Activated CD4-positive, alpha-beta memory T cell treated with anti-CD3 and anti-CD28 coated beads for 36 hours (primary cell): ENCODE results near the gene AP2B1. TPM values are rescaled to one million over a fixed set of nuclear protein-coding genes. Genes with fewer than 3 reads are reported as not detected.

ENCODE experiments used
- CTCF ChIA-PET: fragments of 350-600 bp; sonication (Branson Sonifier 250); formaldehyde crosslinking; loops from one replicate; lab custom pipeline; 2021; ENCODE audit warnings: antibody characterized with exemption, inconsistent platforms; lab: Charles Lee
- POLR2A ChIA-PET: fragments of 350-600 bp; sonication (Branson Sonifier 250); formaldehyde crosslinking; loops from one replicate; lab custom pipeline; 2021; ENCODE audit warnings: antibody characterized with exemption; lab: Charles Lee
- DNase-seq: peaks from one replicate; pipeline ENCODE4 v3.0.0-alpha.2; 2020
- H3K27ac Mint-ChIP-seq: one replicate; pipeline ENCODE4 v1.8.0; 2021; ENCODE audit warnings: mixed read lengths
- H3K27me3 Mint-ChIP-seq: one replicate; pipeline ENCODE4 v1.8.0; 2021; ENCODE audit warnings: mixed read lengths
- H3K36me3 Mint-ChIP-seq: one replicate; pipeline ENCODE4 v1.8.0; 2021; ENCODE audit warnings: mixed read lengths
- H3K4me1 Mint-ChIP-seq: one replicate; pipeline ENCODE4 v1.8.0; 2021; ENCODE audit warnings: low read depth, mixed read lengths
- H3K4me3 Mint-ChIP-seq: one replicate; pipeline ENCODE4 v1.8.0; 2021; ENCODE audit warnings: mild to moderate bottlenecking, mixed read lengths
- H3K9me3 Mint-ChIP-seq: one replicate; pipeline ENCODE4 v1.8.0; 2021; ENCODE audit warnings: mixed read lengths
- intact Hi-C: fragments of 100-400 bp; cut with micrococcal nuclease; formaldehyde crosslinking; loops from one replicate; pipeline ENCODE4 v1.15.1; 2023
- total RNA-seq, 2 experiments: library from RNA; stranded (reverse); gene quantifications; one replicate each; pipeline ENCODE4 v1.2.3, GENCODE V29; 2021

The AP2B1 gene
- total RNA-seq, 2 experiments from 2014 or later: 187 to 192 TPM

DNA sequence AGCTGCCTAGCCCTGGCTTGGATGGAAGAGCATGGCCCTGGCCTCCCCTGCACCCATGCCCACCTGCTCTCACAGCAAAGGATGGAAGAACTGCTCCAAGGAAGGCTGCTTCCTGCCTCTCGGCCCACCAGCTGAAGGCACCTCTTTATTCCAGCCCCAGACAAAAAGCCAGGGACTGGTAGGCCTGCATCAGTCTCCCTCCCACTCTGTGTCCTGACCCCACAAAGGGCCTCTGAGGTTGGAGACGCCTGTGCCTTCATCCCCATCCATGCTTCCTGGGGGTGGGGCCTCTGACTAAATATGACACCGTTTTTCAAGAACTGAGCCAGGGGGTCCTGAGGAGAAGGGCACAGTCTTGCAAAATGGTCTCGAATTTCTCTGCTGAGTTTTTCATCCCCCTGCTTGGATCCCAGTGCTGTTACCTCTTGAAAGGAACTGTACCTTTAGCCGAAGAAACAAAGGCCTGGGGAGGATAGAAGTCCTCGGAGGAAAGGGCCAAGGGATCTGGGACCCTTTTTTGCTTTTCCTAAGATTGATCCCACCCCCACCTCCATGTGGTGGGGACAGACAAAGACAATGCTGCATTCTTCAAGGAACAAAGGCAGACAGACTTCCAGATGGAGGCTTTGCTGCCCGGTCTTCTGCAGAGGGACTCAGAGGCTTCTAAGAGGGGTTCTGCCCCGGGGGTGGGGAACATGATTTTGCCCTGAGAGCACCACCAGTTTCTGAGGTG lies 178.8 kb downstream of the AP2B1 start:
- POLR2A ChIA-PET: no interaction called here
- no peak overlapping the region for H3K4me3 Mint-ChIP-seq

DNA sequence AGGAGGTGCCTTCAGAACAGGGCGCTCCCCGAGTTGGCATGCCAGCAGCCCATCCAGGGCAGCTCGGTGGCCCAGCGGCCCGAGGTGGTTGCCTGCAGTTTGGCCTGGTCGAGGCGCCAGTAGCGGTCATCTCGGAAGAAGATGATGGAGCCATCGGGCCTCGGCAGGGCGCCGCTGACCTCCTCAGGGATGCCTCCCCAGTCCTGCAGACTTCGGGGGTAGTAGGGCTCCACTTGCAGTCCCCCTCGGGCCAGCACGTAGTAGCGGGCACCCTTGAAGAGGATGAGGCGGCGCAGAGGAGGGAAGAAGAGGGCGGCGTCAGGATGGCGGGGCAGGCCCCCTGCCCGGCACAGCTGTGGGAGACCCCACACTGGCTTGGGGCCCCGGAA lies 179.4 kb downstream of the AP2B1 start:
- peaks cover 9% of the 10 kb centered on the region for H3K4me1 Mint-ChIP-seq
- ChIA-PET CTCF (interaction anchor here (0.7 to 9.2 kb wide), 7 partner anchors 17 to 153 kb away, joined by 3 to 336 read pairs (median 4); partner anchors contain the start of genes MMP28 and TAF15), POLR2A (no interaction called here)
- no peaks in the 10 kb centered on the region for H3K9me3 Mint-ChIP-seq
- H3K27ac Mint-ChIP-seq: no peak overlapping the region
- H3K4me3 Mint-ChIP-seq: no peak overlapping the region
- no peak for DNase-seq
- intact Hi-C loops: no loop called here
- no peaks in the 10 kb centered on the region for H3K27me3 Mint-ChIP-seq
- no peaks in the 10 kb centered on the region for H3K36me3 Mint-ChIP-seq

More for the DNA sequence above, 178.8 kb downstream of the AP2B1 start:
- CTCF ChIA-PET: interaction anchor here (1.2 to 9.2 kb wide), 5 partner anchors 17 to 43 kb away, joined by 3 to 336 read pairs (median 42); partner anchors contain the start of genes MMP28, RASL10B and TAF15
- intact Hi-C loops: no loop called here
- H3K36me3 Mint-ChIP-seq: no peaks in the 10 kb centered on the region
- no peaks in the 10 kb centered on the region for H3K27me3 Mint-ChIP-seq
- DNase-seq: no peak
- H3K27ac Mint-ChIP-seq: no peak overlapping the region
- peaks cover 9% of the 10 kb centered on the region for H3K4me1 Mint-ChIP-seq
- H3K9me3 Mint-ChIP-seq: no peaks in the 10 kb centered on the region

DNA sequence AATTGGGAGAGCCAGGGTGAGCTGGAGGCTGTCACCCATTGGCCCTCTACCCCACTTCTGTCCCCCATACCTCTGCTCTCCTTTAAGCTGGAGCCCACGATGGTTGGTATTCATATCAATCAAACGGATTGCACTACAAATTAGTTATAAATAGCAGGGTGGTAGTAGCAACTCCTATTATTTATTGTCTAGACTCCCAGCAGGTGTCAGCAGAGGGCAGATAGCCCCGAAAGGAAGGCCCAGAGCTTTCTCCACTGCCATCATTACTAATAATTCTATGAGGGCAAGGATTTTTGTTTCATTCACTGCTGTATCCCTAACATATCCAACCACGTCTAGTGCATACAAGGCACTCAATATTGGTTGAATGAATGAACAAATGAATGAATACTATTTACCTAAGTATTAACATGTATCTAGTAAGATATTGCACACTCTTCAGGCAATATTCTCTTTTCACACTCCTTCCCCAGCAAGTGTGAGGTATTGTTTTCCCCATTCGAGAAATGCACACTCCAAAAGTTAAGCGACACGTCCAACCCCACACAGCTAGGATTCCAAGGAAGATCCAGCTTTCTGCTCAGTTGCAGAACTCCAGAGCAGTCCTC lies 179.9 kb downstream of the AP2B1 start:
- ChIA-PET POLR2A (no interaction called here), CTCF (interaction anchor here (0.7 to 9.2 kb wide), 6 partner anchors 28 to 154 kb away, joined by 3 to 336 read pairs (median 4); partner anchors contain the start of genes MMP28 and TAF15)
- DNase-seq: peak; percentile 26
- Mint-ChIP-seq H3K9me3 (no peaks in the 10 kb centered on the region), H3K27me3 (no peaks in the 10 kb centered on the region), H3K27ac (no peak overlapping the region), H3K36me3 (no peaks in the 10 kb centered on the region), H3K4me3 (no peak overlapping the region), H3K4me1 (peaks cover 9% of the 10 kb centered on the region)
- intact Hi-C loops: no loop called here

DNA sequence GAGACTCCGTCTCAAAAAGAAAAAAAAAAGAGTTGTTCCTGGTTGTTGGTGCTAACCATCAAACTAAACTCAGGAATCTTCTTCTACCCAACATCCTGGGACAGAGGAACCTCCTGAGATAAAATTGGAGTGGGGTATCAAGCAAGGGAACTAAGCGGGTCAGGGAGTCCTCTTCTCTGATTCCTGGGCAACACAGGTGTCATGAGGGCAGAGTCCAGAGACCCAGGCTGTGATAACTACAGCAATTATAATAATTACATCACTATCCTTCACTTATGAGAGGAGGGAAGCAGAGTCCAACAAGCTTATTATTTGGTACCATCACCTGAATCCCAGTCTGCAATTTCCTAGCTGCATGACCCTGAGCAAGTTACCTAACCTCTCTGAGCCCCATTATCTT lies 181.7 kb downstream of the AP2B1 start:
- intact Hi-C loops: no loop called here
- H3K27me3 Mint-ChIP-seq: peaks cover 6% of the 10 kb centered on the region
- H3K27ac Mint-ChIP-seq: no peak overlapping the region
- H3K4me3 Mint-ChIP-seq: no peak overlapping the region
- CTCF ChIA-PET: interaction anchor here (1.0 to 9.2 kb wide), 3 partner anchors 12 to 40 kb away, joined by 3 to 336 read pairs (median 4); partner anchors contain the start of gene TAF15
- DNase-seq: no peak
- H3K9me3 Mint-ChIP-seq: no peaks in the 10 kb centered on the region
- peaks cover 9% of the 10 kb centered on the region for H3K4me1 Mint-ChIP-seq
- POLR2A ChIA-PET: no interaction called here
- no peaks in the 10 kb centered on the region for H3K36me3 Mint-ChIP-seq

DNA sequence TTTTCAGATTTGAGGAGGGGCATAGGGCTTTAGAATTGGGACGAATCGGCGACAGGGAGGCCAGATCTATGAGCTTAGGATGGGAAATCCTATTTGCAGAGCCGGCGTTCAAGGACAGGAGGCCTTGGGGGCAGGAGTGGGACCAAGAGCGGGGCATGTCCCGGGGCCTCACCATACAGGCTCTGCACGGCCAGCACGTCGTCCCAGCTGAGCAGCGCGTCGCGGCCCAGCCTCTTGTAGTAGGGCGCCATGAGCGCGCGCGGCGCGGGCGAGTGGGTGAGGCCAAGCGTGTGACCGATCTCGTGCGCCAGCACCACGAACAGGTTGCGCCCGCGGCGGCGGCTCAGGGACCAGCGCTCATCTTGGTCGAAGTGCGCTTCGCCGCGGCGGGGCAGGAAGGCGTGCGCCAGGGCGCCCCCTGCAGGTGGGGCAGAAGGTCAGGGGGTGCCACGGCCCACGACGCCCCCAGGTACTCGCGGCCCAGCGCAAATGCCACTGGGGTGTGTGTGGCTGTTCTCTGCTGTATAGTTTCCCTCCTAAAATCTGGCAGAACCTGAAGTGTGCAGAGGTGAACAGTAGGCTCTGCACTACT lies 182.9 kb downstream of the AP2B1 start:
- Mint-ChIP-seq H3K4me1 (peaks cover 3% of the 10 kb centered on the region), H3K9me3 (no peaks in the 10 kb centered on the region), H3K27me3 (peaks cover 9% of the 10 kb centered on the region), H3K4me3 (no peak overlapping the region), H3K27ac (peak overlapping the region; percentile 33), H3K36me3 (no peaks in the 10 kb centered on the region)
- DNase-seq: no peak
- intact Hi-C loops: no loop called here
- POLR2A ChIA-PET: interaction anchor here (0.6 kb wide), 1 partner anchor 28 kb away, joined by 4 read pairs; no protein-coding TSS in a partner anchor
- CTCF ChIA-PET: interaction anchor here (1.2 to 9.2 kb wide), 2 partner anchors 22 to 39 kb away, joined by 4 to 336 read pairs; partner anchors contain the start of gene TAF15

DNA sequence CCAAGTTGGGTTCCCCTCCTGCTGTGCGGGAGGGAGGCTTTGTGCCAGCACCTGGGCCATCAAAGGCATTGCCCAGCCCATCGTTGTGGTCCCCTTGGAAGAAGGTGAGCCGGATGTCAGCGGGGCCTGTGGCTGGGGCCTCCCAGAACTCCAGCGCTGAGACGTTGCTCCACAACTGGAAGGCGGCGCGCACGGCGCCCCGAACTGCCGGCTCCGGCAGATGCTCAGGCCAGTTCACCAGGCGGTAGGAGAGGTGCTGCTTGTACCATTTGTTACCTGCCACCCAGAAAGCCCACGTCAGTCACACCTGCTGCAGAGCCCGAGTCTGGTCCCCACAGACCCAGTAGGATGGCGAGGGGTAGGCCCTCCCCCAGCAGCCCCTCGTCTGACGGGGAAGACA lies 186.0 kb downstream of the AP2B1 start:
- intact Hi-C loops: no loop called here
- H3K27me3 Mint-ChIP-seq: peaks cover 13% of the 10 kb centered on the region
- CTCF ChIA-PET: no interaction called here
- no peaks in the 10 kb centered on the region for H3K9me3 Mint-ChIP-seq
- no peaks in the 10 kb centered on the region for H3K36me3 Mint-ChIP-seq
- no peak overlapping the region for H3K27ac Mint-ChIP-seq
- no peaks in the 10 kb centered on the region for H3K4me1 Mint-ChIP-seq
- no peak for DNase-seq
- no peak overlapping the region for H3K4me3 Mint-ChIP-seq
- POLR2A ChIA-PET: no interaction called here

DNA sequence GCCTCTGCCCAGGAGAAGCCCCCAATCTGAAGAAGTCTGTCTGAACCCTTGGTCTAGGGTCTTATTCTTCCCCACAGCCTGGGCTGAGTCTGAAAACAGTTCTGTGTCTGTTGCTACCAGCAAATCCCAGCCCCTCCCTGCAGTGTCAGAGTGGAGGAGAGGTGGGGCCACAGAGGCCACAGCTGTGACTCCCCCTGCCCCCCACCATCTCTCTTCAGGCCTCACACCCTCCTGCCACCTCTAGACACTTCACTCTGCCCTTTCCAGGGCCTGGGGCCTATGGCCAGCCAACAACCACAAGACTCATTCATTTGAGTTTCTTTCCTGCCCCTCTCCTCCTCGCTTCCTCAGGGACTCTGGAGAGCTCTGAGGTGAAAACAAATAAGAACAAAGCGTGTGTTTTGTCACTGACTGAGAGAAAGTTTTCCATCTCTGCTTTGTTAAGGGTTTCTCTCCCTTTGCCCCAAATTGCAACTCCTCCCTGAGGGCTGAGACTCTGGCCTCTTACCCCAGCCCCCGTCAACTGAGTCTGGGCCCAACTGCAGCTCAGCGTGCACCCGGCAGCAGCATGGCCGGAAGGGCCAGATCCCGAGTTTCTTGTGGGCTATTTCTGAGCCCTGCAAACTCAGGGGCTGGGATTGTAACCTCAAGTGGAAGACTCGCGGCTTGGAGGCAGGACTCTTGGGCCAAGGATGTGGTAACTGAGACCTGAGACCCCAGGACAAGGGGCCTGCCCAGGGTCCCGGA lies 186.7 kb downstream of the AP2B1 start:
- intact Hi-C loops: no loop called here
- no peak for DNase-seq
- H3K4me1 Mint-ChIP-seq: no peaks in the 10 kb centered on the region
- peaks cover 14% of the 10 kb centered on the region for H3K27me3 Mint-ChIP-seq
- no peaks in the 10 kb centered on the region for H3K36me3 Mint-ChIP-seq
- H3K4me3 Mint-ChIP-seq: no peak overlapping the region
- POLR2A ChIA-PET: interaction anchor here (0.5 kb wide), 1 partner anchor 95 kb away, joined by 3 read pairs; no protein-coding TSS in a partner anchor
- H3K9me3 Mint-ChIP-seq: no peaks in the 10 kb centered on the region
- no peak overlapping the region for H3K27ac Mint-ChIP-seq
- CTCF ChIA-PET: interaction anchor here (2.1 kb wide), 1 partner anchor 10 kb away, joined by 11 read pairs; no protein-coding TSS in a partner anchor

DNA sequence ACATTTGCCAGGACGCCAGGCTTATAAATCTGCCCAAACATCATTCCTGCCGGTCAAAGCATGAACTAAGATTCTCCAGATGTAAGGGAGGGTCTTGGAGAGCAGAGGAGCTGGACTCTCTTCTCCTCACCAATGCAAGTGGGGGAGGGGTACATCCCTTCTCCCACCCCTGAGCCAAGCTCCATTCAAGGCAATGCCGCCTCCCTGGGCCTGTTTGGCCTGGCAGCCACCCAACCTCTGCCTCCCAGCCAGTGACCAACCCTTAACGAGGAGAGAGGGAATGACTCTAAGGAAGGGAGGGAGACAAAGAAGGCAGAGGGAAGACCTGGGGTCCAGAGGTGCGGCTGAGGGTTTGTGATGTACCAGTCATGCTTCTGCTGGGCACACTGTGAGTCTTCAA lies 187.4 kb downstream of the AP2B1 start:
- ChIA-PET CTCF (interaction anchor here (2.1 kb wide), 1 partner anchor 10 kb away, joined by 11 read pairs; no protein-coding TSS in a partner anchor), POLR2A (interaction anchor here (0.5 kb wide), 1 partner anchor 96 kb away, joined by 3 read pairs; no protein-coding TSS in a partner anchor)
- no peaks in the 10 kb centered on the region for H3K36me3 Mint-ChIP-seq
- H3K4me1 Mint-ChIP-seq: no peaks in the 10 kb centered on the region
- intact Hi-C loops: no loop called here
- H3K27me3 Mint-ChIP-seq: peaks cover 16% of the 10 kb centered on the region
- H3K4me3 Mint-ChIP-seq: no peak overlapping the region
- no peaks in the 10 kb centered on the region for H3K9me3 Mint-ChIP-seq
- DNase-seq: no peak
- no peak overlapping the region for H3K27ac Mint-ChIP-seq

DNA sequence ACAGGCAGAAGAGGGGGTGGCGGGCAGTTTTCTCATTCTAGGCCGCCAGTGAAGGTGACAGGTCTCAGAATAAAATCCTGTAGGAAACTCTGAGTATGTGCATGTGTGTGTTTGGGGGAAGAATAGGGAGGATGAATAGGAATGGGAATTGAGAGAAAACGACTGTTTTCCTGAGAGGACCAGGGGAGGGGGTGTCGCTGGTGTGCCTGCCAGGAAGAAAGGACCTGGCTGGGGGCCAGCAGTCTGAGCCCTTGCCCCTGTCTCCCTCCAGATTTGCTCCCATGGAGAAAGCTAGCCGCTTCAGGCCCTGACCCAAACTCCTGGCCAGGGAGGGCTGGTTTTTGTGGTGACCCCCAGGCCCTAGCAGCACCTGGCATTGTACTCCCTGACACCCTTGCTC lies 187.9 kb downstream of the AP2B1 start:
- Mint-ChIP-seq H3K27me3 (peaks cover 16% of the 10 kb centered on the region), H3K27ac (no peak overlapping the region), H3K9me3 (no peaks in the 10 kb centered on the region), H3K36me3 (no peaks in the 10 kb centered on the region), H3K4me1 (no peaks in the 10 kb centered on the region), H3K4me3 (no peak overlapping the region)
- intact Hi-C loops: no loop called here
- CTCF ChIA-PET: interaction anchor here (2.1 kb wide), 1 partner anchor 11 kb away, joined by 11 read pairs; no protein-coding TSS in a partner anchor
- DNase-seq: no peak
- POLR2A ChIA-PET: no interaction called here

DNA sequence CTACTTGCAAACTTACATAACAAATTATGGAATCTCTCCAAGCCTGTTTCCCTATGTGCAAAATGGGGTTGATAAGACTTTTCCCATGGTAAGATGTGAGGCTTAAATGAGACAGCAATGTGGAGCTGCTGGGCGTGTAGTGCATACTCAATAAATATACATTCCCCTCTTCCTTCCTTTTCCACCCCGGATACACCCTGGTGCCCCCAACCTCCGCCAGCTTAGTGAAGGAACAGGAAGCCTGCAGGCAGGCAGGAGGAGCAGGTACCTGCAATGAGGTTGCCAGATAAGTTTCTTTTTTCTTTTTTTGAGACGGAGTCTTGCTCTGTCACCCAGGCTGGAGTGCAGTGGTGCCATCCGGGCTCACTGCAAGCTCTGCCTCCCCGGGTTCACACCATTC lies 188.5 kb downstream of the AP2B1 start:
- no peak overlapping the region for H3K4me3 Mint-ChIP-seq

More for the DNA sequence above, 188.5 kb downstream of the AP2B1 start:
- intact Hi-C loops: no loop called here
- Mint-ChIP-seq H3K27me3 (peaks cover 16% of the 10 kb centered on the region), H3K36me3 (no peaks in the 10 kb centered on the region), H3K9me3 (no peaks in the 10 kb centered on the region), H3K4me1 (no peaks in the 10 kb centered on the region), H3K27ac (no peak overlapping the region)
- no peak for DNase-seq
- ChIA-PET POLR2A (no interaction called here), CTCF (interaction anchor here (1.3 to 2.1 kb wide), 2 partner anchors 11 to 29 kb away, joined by 3 to 11 read pairs; no protein-coding TSS in a partner anchor)
